ENCODE measurements around the gene CABCOCO1.

- no peak for TF ChIP-seq SP1 (IDR thresholded peaks at IDR 0.05)
- TF ChIP-seq SUZ12 (IDR thresholded peaks at IDR 0.05) = no peak
- no peak for TF ChIP-seq ELF4 (IDR thresholded peaks at IDR 0.05)
- no peak for TF ChIP-seq FOXK2 (IDR thresholded peaks at IDR 0.05)
- no peak for TF ChIP-seq NFRKB (IDR thresholded peaks at IDR 0.05)
- TF ChIP-seq ZNF384 (IDR thresholded peaks at IDR 0.05) = no peak
- no peak for TF ChIP-seq FOXA1 (IDR thresholded peaks at IDR 0.05)
- no peak for TF ChIP-seq FOXM1 (IDR thresholded peaks at IDR 0.05; ENCODE audit: borderline replicate concordance)
Observed at GRCh38 chr10:61757525-61758397, 95.0 kb downstream of the CABCOCO1 start.
